Fibroblast of skin of back (primary cell): Measurements from ENCODE around the gene SGCA.

Source experiments
- DNase-seq: peaks from one replicate; pipeline ENCODE4 v3.0.0-alpha.2; 2013

SGCA gene

GRCh38 chr17:50134206-50135110, 31.3 kb upstream of the SGCA start:
- DNase-seq, result peak; percentile 50

- DNase-seq, result no peak
Measured at GRCh38 chr17:50135316-50136095, 30.3 kb upstream of the SGCA start.

DNA sequence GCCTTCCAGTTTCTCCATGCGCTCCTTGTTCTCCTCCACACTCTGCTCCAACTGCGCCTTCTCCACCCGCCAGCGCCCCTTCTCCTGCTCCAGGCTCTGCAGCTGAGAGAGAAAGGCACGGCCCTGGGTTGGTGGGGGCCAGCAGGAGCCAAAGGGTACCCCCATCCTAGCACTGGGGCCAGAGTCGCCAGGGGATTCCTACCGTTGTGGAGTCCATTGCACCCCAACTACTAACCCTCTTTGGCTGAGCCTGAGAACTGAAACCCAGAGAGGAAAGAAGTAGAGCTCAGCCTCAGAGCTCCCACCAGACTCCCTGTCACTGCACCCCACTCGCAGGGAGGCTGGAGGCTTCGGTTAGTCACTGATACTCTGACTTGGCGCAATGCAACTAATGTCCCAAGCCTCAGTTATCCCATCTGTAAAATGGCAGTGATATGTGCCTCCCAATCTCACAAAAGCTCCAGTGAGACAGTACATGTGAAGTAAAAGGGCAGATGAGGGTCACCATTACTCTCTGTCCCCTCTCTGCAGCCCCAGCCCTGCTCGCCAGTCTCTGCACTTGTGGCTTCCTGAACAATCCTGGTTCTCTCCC, 29.6 kb upstream of the SGCA start:
- DNase-seq, result no peak

DNA sequence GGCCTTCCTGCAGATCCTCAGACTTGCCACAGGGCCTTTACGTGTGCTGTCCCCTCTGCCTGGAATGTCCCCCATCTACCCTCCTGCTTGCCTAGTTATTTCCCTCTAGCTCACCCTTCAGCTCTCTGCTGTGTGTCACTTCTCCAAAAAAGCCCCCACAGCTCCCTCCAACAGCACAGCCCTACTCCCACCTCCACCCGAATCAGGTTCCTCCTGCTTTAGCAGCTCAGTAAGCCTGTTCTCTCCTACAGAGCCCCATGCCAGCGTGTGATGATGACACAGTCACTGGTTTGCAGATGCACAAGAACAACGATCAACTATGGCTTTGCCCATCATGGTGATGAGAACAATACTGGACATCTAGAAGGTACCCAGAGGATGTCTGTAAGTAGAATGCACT, 28.8 kb upstream of the SGCA start:
- no peak for DNase-seq

DNA sequence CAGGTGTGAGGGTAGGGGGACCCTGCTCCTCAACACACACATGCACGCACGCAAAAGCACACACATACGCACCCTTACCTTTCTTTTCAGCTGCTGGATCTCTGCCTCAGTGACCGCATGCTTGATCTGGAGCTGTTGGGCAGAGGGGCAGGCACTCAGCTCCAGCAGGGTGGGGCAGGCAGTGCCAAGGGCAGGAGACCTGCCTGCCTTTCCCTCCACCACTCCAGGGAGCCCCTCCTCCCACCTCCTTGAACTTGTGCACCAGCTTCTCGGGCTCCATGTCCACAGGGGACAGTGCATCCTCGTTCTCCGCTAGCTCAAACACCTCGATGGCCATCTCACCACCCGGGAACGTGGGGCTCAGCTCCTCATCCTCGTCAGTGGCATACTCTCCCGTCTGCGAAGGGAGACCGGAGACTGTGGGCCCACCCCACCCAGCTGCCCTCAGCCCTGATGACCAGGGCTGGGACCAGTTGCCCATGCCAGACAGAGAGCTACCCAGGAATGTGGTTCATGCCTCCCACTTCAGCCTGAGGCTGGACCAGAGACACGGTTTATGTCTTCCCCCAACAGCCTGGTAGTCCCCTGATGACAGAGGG, 26.5 kb upstream of the SGCA start:
- no peak for DNase-seq

GRCh38 chr17:50139950-50140885, 25.6 kb upstream of the SGCA start:
- DNase-seq, result peak; percentile 77

- no peak for DNase-seq
Measured at GRCh38 chr17:50141026-50141744, 24.6 kb upstream of the SGCA start.

DNA sequence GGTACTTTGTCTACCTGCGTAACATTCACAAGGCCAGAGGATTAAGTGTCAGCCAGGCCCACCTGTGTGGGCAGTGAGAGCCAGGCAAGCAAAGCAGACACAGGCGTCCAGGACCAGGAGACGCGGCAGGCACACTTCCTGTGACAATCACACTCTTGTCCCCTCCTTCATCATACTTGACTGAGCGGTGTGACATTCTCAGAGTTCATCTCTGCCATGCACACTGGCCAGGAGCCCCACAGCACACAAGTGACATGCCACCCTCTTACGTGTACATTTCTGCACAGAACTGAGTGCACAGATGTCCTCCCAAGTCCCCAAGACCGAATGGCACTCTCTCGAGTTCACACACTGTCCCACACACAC, 24.1 kb upstream of the SGCA start:
- no peak for DNase-seq

GRCh38 chr17:50143461-50144176, 22.2 kb upstream of the SGCA start:
- DNase-seq, result no peak

DNA sequence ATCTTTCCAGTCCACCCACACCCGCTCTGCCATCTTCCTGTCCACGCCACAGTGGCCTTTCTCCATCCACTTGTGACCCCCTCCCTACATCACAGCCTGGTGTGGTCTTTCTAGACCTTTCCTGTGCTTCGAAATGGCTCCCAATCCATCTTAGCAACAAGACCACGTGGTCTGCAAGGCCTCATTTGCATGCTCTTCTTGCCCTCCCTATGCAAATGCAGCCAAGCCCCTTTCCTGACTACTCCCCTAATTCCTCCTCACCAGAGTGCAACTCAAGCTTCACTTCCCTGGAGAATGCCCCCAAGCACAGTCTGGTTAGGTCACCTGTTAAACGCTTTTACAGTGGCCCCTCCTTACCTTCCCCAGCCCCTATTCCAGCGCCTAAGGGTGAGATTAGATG, 21.4 kb upstream of the SGCA start:
- no peak for DNase-seq

DNA sequence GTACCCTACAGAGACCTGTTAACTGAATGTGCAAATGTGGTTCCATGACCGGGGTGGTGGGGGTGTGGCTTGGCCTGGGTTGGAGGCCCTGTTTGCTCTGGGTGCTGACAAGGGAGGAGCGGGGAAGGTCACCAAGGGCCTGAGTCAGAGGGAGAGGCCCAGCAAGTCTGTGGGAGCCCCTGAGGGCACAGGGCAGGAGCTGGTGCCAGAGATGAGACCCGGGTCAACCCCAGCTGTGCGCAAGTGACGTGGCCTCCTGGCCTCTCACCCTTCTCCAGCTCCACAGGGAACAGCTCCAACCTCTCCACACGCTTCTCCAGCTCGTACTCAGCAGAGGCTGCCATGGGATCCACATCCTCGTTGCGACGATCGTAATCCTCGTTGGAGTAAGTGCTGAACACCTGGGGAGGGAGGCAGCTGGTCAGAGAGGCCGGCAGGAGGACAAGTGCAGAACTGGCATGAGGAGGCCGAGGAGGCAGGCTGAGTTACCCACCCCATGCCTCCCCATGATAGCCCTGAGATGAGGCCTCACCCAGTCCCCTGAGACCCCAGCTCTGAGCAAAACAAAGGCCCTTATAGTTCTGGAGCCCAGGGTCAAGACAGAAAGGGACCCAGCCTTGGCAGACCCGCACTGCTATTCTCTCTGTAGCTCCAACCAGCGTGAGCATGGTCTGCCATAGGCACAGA, 20.8 kb upstream of the SGCA start:
- DNase-seq, result no peak

- no peak for DNase-seq
Measured at GRCh38 chr17:50145532-50146229, 20.1 kb upstream of the SGCA start.

DNA sequence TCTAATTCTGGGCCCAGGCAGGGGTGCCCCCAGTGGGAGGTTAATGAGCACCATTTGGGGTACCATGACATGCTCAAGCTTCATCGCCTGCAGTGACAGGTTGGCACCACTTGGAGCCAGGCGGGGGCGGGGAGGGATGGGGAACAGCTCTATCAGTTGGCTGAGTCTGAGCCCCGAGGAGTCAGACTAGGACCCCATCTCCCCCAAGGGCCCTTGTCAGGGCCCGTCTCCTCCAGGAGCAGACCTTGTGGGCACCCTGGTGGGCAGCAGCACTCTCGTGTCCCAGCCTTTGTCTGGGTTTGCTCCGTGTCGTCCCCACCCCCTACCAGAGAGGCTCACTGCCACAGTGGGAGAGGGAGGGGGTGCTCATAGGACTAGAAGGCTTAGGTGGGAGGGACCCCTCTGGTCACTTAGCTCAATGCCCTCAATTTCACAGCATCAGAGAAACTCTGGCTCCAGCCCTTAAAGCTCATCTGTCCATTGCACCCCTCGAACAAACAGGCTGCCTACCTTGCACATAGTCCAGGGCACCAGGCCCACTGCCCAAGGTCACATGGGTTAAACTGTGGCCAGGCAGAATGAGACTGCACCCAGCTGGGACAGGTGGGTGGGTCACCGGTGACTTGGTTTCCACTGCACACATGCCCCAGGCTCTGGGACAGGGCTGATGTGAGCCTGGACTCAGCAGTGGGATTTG, 19.4 kb upstream of the SGCA start:
- DNase-seq, result no peak

DNA sequence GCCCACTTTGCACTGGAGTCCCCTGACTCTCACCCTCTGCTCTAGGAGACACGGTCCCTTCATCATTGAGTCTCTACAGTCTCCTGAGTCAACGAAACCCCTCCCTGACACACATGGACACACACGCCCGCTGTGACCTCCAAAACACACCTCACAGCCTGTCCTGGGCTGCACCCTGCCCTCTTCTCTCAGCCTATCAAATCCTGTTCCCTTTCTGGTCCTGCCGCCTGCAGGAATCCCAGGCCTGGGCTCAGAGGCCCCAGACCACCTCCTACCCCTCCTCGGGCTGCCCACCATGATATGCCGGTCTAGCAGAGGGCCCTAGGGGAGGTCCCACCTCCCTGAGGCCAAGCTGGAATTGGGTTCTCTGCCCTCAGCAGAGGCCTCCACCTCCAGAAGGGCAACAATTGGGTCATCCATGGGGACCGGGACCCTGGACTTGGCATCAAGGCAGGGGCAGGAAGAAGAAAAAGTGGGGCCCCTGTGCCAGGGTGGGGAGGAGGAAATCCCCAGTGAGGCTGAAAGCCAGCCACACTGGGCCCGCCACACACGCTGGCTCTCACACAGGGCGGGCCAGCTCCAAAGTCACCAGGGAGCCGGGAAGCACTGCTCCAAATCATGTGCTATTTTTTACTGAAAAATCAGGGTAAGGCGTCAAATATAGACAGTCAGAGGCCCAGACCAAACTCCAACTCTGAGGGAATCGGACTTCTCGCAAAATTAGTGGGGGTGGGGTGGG, 18.7 kb upstream of the SGCA start:
- DNase-seq, result no peak

- no peak for DNase-seq
Measured at GRCh38 chr17:50147841-50148225, 18.0 kb upstream of the SGCA start.

DNA sequence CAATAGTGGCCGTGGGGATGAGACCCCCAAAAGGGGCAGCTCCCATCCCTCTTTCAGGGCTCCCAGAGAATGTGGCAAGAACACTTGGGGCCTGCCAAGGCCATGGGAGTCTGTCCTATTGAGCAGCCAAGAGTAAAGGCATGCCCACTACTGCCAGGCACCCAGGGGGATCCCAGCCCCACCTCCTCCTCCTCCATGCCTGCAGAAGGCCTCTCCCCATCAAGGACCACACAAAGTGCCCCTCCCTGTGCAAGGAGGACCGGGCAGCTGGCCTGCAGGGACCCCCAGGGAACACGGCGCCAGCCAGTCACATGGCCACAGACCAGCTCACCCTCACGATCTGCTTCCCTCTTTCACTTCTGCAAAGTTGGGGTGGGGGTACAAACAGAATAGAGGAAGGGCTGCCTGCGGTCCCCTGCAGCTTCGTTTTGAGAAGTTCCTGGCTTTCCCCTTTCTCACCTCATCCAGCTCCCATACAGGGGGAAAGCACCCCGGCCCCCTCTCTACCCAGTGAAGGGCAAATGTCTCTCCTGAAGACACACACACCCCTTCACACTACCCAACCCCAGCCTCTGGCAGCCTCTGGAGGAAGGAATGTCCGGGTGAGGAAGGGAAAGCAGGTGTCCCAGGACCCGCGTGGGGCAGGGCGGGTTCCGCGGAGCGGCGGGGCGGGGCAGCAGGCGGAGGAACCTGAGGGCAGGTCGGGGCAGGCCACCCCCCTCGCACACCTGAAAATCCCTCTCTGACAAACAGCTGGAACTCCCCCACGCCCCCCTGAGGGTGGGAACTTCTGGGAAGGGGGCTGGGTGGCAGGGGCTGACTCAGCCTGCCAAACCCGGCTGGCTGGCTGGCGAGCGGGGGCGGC, 17.3 kb upstream of the SGCA start:
- peak; percentile 64 for DNase-seq

DNA sequence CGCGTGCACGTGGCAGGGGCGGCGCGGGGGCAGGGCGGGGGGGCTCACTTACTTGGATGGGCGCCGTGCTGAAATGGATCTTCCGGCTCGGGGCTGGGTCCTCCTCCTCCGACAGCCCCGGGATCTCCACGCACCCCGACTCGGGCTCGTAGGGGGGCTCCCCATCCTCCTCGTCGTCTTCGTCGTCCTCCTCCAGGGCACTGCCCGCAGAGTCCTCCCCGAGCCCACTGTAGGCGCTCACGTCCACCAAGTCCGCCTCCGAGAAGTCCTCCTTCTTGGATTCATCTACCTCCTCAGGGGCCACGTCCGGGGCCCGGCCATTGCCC, 16.8 kb upstream of the SGCA start:
- DNase-seq, result no peak
